H1 (cell line): ENCODE measurements around the gene NME7. TPM values are rescaled to one million over a fixed set of nuclear protein-coding genes. Genes with fewer than 3 reads are reported as not detected.

Experiments
- CTCF ChIA-PET: fragments of 300-600 bp; sonication (Branson Sonifier 250); formaldehyde crosslinking; loops from one replicate; lab custom pipeline; 2021; ENCODE audit not compliant: partially characterized antibody; lab: Charles Lee
- POLR2A ChIA-PET: fragments of 300-600 bp; sonication (Branson Sonifier 250); formaldehyde crosslinking; loops from one replicate; lab custom pipeline; 2021; ENCODE audit warnings: inconsistent platforms; ENCODE audit not compliant: partially characterized antibody; lab: Charles Lee
- DNase-seq, 2 experiments: peaks; one replicate each; pipeline versions ENCODE4 v3.0.0 to v3.0.0-alpha.2; 2010 to 2022; ENCODE audit warnings: low spot score in 2 of 2, low read depth in 1 of 2, mixed read lengths in 1 of 2
- FAIRE-seq: peaks from 2 replicates; lab custom pipeline; 2011; peaks lifted over from hg19 to GRCh38; lab: Jason Lieb, UNC
- H2AFZ ChIP-seq: 2 replicates; pipeline ENCODE4 v1.8.1; 2012; ENCODE audit warnings: low read length, inconsistent platforms
- H2AK5ac ChIP-seq: 2 replicates; pipeline ENCODE4 v1.6.1; 2013; ENCODE audit warnings: low read depth, low read length
- H2BK120ac ChIP-seq: replicated peaks from 2 replicates; pipeline ENCODE3; 2013; ENCODE audit warnings: low read depth, low read length, inconsistent platforms
- H2BK12ac ChIP-seq: 2 replicates; pipeline ENCODE4 v1.6.1; 2013; ENCODE audit warnings: low read depth, low read length
- H2BK15ac ChIP-seq: 2 replicates; pipeline ENCODE4 v1.6.1; 2013; ENCODE audit warnings: low read length
- H2BK20ac ChIP-seq: 2 replicates; pipeline ENCODE4 v1.6.1; 2013; ENCODE audit warnings: low read length
- H2BK5ac ChIP-seq: 2 replicates; pipeline ENCODE4 v1.6.1; 2013; ENCODE audit warnings: low read depth, low read length
- H3K14ac ChIP-seq: 2 replicates; pipeline ENCODE4 v1.6.1; 2013; ENCODE audit warnings: inconsistent platforms; ENCODE audit not compliant: insufficient read length
- H3K18ac ChIP-seq: 2 replicates; pipeline ENCODE4 v1.6.1; 2013; ENCODE audit warnings: low read length; ENCODE audit errors: extremely low read depth
- H3K23ac ChIP-seq: 2 replicates; pipeline ENCODE4 v1.6.1; 2013; ENCODE audit warnings: inconsistent platforms; ENCODE audit not compliant: insufficient read length
- H3K23me2 ChIP-seq: 2 replicates; pipeline ENCODE4 v1.6.1; 2013; ENCODE audit warnings: low read depth, low read length
- H3K27ac ChIP-seq: 2 replicates; pipeline ENCODE4 v1.6.1; 2011; ENCODE audit warnings: low read depth, low read length, inconsistent platforms
- H3K27me3 ChIP-seq, 4 experiments: replicated peaks in 1 of 4; 1 replicate in 1 of 4; 2 replicates in 3 of 4; pipeline versions ENCODE4 v1.6.1 to v1.8.1; 2011 to 2013; ENCODE audit warnings: low read length in 3 of 4, mild to moderate bottlenecking in 3 of 4, inconsistent platforms in 2 of 4, mixed read lengths in 2 of 4, moderate library complexity in 1 of 4; ENCODE audit not compliant: control insufficient read depth in 3 of 4, insufficient read depth in 3 of 4; ENCODE audit errors: extremely low read depth in 1 of 4
- H3K36me3 ChIP-seq, 4 experiments: 2 replicates each; pipeline versions ENCODE4 v1.6.1 to v1.8.1; 2011 to 2013; ENCODE audit warnings: mild to moderate bottlenecking in 4 of 4, low read length in 3 of 4, moderate library complexity in 2 of 4, control low read depth in 1 of 4, inconsistent platforms in 1 of 4; ENCODE audit not compliant: insufficient read depth in 4 of 4, control insufficient read depth in 2 of 4
- H3K4ac ChIP-seq: replicated peaks from 2 replicates; pipeline ENCODE3; 2013; ENCODE audit warnings: low read length, low read depth, mixed read lengths, inconsistent platforms; ENCODE audit not compliant: insufficient read length
- H3K4me1 ChIP-seq, 4 experiments: replicated peaks in 1 of 4; 1 replicate in 1 of 4; 2 replicates in 3 of 4; pipeline versions ENCODE4 v1.6.1 to v1.8.1; 2011 to 2013; ENCODE audit warnings: low read length in 3 of 4, inconsistent platforms in 2 of 4, mixed read lengths in 1 of 4; ENCODE audit not compliant: insufficient read depth in 4 of 4, control insufficient read depth in 3 of 4
- H3K4me2 ChIP-seq, 2 experiments: 2 replicates each; pipeline versions ENCODE4 v1.6.1 to v1.8.1; 2011 to 2013; ENCODE audit warnings: low read depth in 2 of 2, low read length in 2 of 2, control low read depth in 1 of 2, inconsistent platforms in 1 of 2, mild to moderate bottlenecking in 1 of 2; ENCODE audit not compliant: insufficient read depth in 1 of 2
- H3K4me3 ChIP-seq, 4 experiments: fragments of 200-600, 300-600 bp in 1 of 4; sonication (generic), shearing (Covaris generic), sonication (Bioruptor Twin) in 1 of 4; 2 replicates each; pipeline versions ENCODE4 v1.5.1 to v1.8.1; 2011 to 2016; ENCODE audit warnings: low read length in 4 of 4, low read depth in 3 of 4, control low read depth in 2 of 4, inconsistent platforms in 2 of 4, mild to moderate bottlenecking in 2 of 4, mixed read lengths in 1 of 4, moderate library complexity in 1 of 4; ENCODE audit not compliant: insufficient read depth in 2 of 4; ENCODE audit errors: extremely low read depth in 1 of 4
- H3K56ac ChIP-seq: replicated peaks from 2 replicates; pipeline ENCODE3; 2013; ENCODE audit warnings: low read depth, mild to moderate bottlenecking, mixed read lengths, low read length, inconsistent platforms; ENCODE audit not compliant: insufficient read length
- H3K79me1 ChIP-seq: 2 replicates; pipeline ENCODE4 v1.6.1; 2013; ENCODE audit warnings: low read depth, low read length, control low read depth
- H3K79me2 ChIP-seq, 2 experiments: 2 replicates each; pipeline versions ENCODE4 v1.6.1 to v1.8.1; 2012 to 2013; ENCODE audit warnings: low read length in 2 of 2, mild to moderate bottlenecking in 2 of 2, inconsistent platforms in 1 of 2; ENCODE audit not compliant: insufficient read depth in 2 of 2, control insufficient read depth in 1 of 2
- H3K9ac ChIP-seq, 4 experiments: replicated peaks in 1 of 4; 1 replicate in 1 of 4; 2 replicates in 3 of 4; pipeline versions ENCODE4 v1.6.1 to v1.8.1; 2011 to 2013; ENCODE audit warnings: low read depth in 3 of 4, low read length in 3 of 4, control low read depth in 2 of 4, mild to moderate bottlenecking in 2 of 4, moderate library complexity in 2 of 4, inconsistent platforms in 1 of 4; ENCODE audit errors: extremely low read depth in 1 of 4
- H3K9me3 ChIP-seq, 2 experiments: 2 replicates each; pipeline versions ENCODE4 v1.6.1 to v1.8.1; 2012 to 2013; ENCODE audit warnings: mild to moderate bottlenecking in 2 of 2, moderate library complexity in 2 of 2, control low read depth in 1 of 2, inconsistent platforms in 1 of 2, low read depth in 1 of 2, low read length in 1 of 2, mixed read lengths in 1 of 2; ENCODE audit not compliant: insufficient read depth in 2 of 2
- H4K20me1 ChIP-seq, 2 experiments: replicated peaks in 1 of 2; 2 replicates each; pipeline versions ENCODE3 to v1.8.1; 2011 to 2013; ENCODE audit warnings: inconsistent platforms in 2 of 2, low read length in 2 of 2, mild to moderate bottlenecking in 1 of 2; ENCODE audit not compliant: insufficient read depth in 2 of 2, control insufficient read depth in 1 of 2
- H4K5ac ChIP-seq: 2 replicates; pipeline ENCODE4 v1.6.1; 2013; ENCODE audit warnings: low read length, low read depth, mixed read lengths, inconsistent platforms; ENCODE audit not compliant: insufficient read length
- H4K8ac ChIP-seq: 2 replicates; pipeline ENCODE4 v1.8.0; 2013; ENCODE audit warnings: mild to moderate bottlenecking, moderate library complexity, low read length, inconsistent platforms; ENCODE audit not compliant: insufficient read depth; ENCODE audit errors: extremely low read depth
- H4K91ac ChIP-seq: replicated peaks from 2 replicates; pipeline ENCODE3; 2013; ENCODE audit warnings: low read length, mixed read lengths, inconsistent platforms; ENCODE audit not compliant: insufficient read length
- ASH2L ChIP-seq: fragments of 200-600, 300-600 bp; sonication (generic); IDR thresholded peaks from one replicate; pipeline ENCODE4 v1.7.1; 2017; ENCODE audit warnings: low read length
- BACH1 ChIP-seq: IDR thresholded peaks from 2 replicates; pipeline ENCODE4 v1.6.1; 2012; ENCODE audit warnings: low read length, improper control_type of control experiment
- BRCA1 ChIP-seq: IDR thresholded peaks from 2 replicates; pipeline ENCODE4 v1.6.1; 2012; ENCODE audit warnings: low read depth, low read length, improper control_type of control experiment
- EGR1 ChIP-seq: IDR thresholded peaks from 2 replicates; pipeline ENCODE4 v1.6.1; 2011; ENCODE audit warnings: low read depth, low read length, borderline replicate concordance
- MAFK ChIP-seq: IDR thresholded peaks from 2 replicates; pipeline ENCODE4 v1.6.1; 2012; ENCODE audit warnings: low read depth, mild to moderate bottlenecking, improper control_type of control experiment, low read length
- RFX5 ChIP-seq: IDR thresholded peaks from 2 replicates; pipeline ENCODE4 v1.6.1; 2011; ENCODE audit warnings: low read depth, low read length, improper control_type of control experiment, borderline replicate concordance
- RXRA ChIP-seq: IDR thresholded peaks from 2 replicates; pipeline ENCODE4 v1.6.1; 2011; ENCODE audit warnings: low read depth, mild to moderate bottlenecking, low read length, moderate library complexity; ENCODE audit not compliant: insufficient read depth
- TAF1 ChIP-seq: IDR thresholded peaks from 2 replicates; pipeline ENCODE4 v1.6.1; 2011; ENCODE audit warnings: mild to moderate bottlenecking, low read depth, low read length
- WGBS, 2 experiments: shearing (Covaris generic) in 1 of 2; methylation state at CpG; one replicate each; pipeline versions ENCODE4 v1.1.6 to v1.1.7; 2013 to 2015; ENCODE audit warnings: low lambda C conversion rate in 2 of 2, mixed read lengths in 2 of 2, inconsistent platforms in 1 of 2, low coverage in 1 of 2, missing lambda C conversion rate in 1 of 2; ENCODE audit not compliant: insufficient replicate concordance in 2 of 2, insufficient coverage in 1 of 2, insufficient read length in 1 of 2; ENCODE audit errors: extremely low coverage in 1 of 2, missing lambda C conversion rate in 1 of 2; 5-methylcytosine and 5-hydroxymethylcytosine counted together
- polyA plus RNA-seq, 7 experiments: library from polyadenylated mRNA; depleted of rRNA in 3 of 7; stranded (reverse) in 5 of 7; unstranded in 2 of 7; fragments of >200 nt in 5 of 7; fragments of 200-250 nt in 2 of 7; gene quantifications; 1 replicate in 5 of 7; 2 replicates in 1 of 7; 4 replicates in 1 of 7; pipeline versions ENCODE4 v1.2.1 to v1.2.3, GENCODE V29; 2011 to 2013; ENCODE audit warnings: missing spikeins in 2 of 7, mixed read lengths in 2 of 7
- total RNA-seq: library from RNA; stranded (reverse); fragmentation: NEBNext Ultra II Directional; extraction: Animal tissue kit (Norgen Biotek cat#: 25700); gene quantifications from 2 replicates; pipeline ENCODE4 v1.2.1, GENCODE V29; 2021

The NME7 gene
- total and polyA plus RNA-seq, 2 of the 8 experiments (the other 6 are each of a cell fraction or from before 2014, with no cell fraction given): 11.6 to 28.5 TPM

DNA sequence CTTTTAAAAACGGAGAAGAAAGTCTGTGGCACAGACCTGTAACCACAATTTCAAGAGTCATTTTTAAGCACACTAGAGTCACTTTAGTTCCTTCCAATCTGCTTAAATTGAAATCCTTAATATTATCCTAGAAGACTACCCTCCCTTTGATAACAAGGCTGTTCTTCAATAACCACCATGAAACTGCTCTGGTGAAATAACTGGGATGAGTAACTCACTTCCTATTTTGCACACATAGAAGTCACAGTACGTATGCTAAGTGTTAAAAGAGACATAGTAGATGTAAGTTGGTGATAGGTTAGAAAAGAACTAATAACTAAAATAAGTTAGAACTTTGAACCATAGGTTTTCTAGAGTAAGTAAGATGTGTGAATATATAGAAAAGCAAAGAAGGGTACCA is 107.8 kb downstream of the NME7 start:
- Histone ChIP-seq H3K9ac (no peak overlapping the region), H3K79me1 (no peaks in the 10 kb centered on the region), H3K4me1 (no peaks in the 10 kb centered on the region), H2BK120ac (no peak overlapping the region), H2BK20ac (no peak overlapping the region), H3K27ac (no peak overlapping the region), H3K23ac (no peak overlapping the region), H3K79me2 (no peaks in the 10 kb centered on the region), H3K27me3 (no peaks in the 10 kb centered on the region), H4K8ac (no peak overlapping the region), H2BK12ac (no peak overlapping the region), H2BK5ac (no peak overlapping the region), H3K56ac (no peak overlapping the region), H2AFZ (no peak overlapping the region), H3K4ac (no peak overlapping the region), H3K18ac (no peak overlapping the region), H3K9me3 (peaks cover 0 to 6% of the 10 kb centered on the region in 2 experiments; a peak in 1 of 4 replicates), H3K36me3 (0 out of 8 replicates have a peak, but pooled peaks cover 0 to 3% (median 0%) of the 10 kb centered on the region in 4 experiments)
- CTCF ChIA-PET: interaction anchor here (1.2 kb wide), 1 partner anchor 12 kb away, joined by 6 read pairs; no protein-coding TSS in a partner anchor
- 93% methylated on average over 2 of the region's 2 CpGs; no CpG with 5 or more reads in 1 of the 2 experiments for WGBS, 2 experiments
- TF ChIP-seq EGR1 (no peak), BRCA1 (no peak), ASH2L (no peak), RFX5 (no peak), MAFK (no peak), BACH1 (no peak), RXRA (no peak), TAF1 (no peak)
- TF ChIP-seq, all 59 proteins: peak for 0
- H4K20me1 ChIP-seq: no peaks in the 10 kb centered on the region
- FAIRE-seq (no peak), DNase-seq (no peak)
- H4K91ac ChIP-seq: no peak overlapping the region
- POLR2A ChIA-PET: no interaction called here
- no peak overlapping the region for H4K5ac ChIP-seq
- no peak overlapping the region for H2AK5ac ChIP-seq
- H2BK15ac ChIP-seq: no peak overlapping the region
- no peak overlapping the region for H3K4me2 ChIP-seq
- no peak overlapping the region for H3K4me3 ChIP-seq
- no peaks in the 10 kb centered on the region for H3K23me2 ChIP-seq
- no peak overlapping the region for H3K14ac ChIP-seq
